T-helper 2 cell treated with Interferon-gamma antibody and Interleukin-4, amounts not matched to agents 5 μg/mL and 100 μg/mL, for 36 hours (primary cell): ENCODE measurements around the gene KCND2.

Experiments used
- DNase-seq: peaks from one replicate; pipeline ENCODE4 v3.0.0; 2021; ENCODE audit warnings: low spot score
- H3K27ac Mint-ChIP-seq: one replicate; pipeline ENCODE4 v1.8.0; 2021; ENCODE audit warnings: mild to moderate bottlenecking, mixed read lengths
- H3K27me3 Mint-ChIP-seq: one replicate; pipeline ENCODE4 v1.8.0; 2021; ENCODE audit warnings: low read depth, mixed read lengths
- H3K36me3 Mint-ChIP-seq: one replicate; pipeline ENCODE4 v1.8.0; 2021; ENCODE audit warnings: low read depth, mixed read lengths
- H3K4me1 Mint-ChIP-seq: one replicate; pipeline ENCODE4 v1.8.0; 2021; ENCODE audit warnings: low read depth, mixed read lengths
- H3K4me3 Mint-ChIP-seq: one replicate; pipeline ENCODE4 v1.8.0; 2022; ENCODE audit warnings: mild to moderate bottlenecking, moderate library complexity, mixed read lengths
- H3K9me3 Mint-ChIP-seq: one replicate; pipeline ENCODE4 v1.8.0; 2021; ENCODE audit warnings: mixed read lengths

Gene KCND2

GRCh38 chr7:120460949-120461348, 188.0 kb downstream of the KCND2 start:
- H3K27ac Mint-ChIP-seq = no peak overlapping the region
- H3K9me3 Mint-ChIP-seq = peaks cover 6% of the 10 kb centered on the region
- no peak overlapping the region for H3K4me3 Mint-ChIP-seq
- no peaks in the 10 kb centered on the region for H3K36me3 Mint-ChIP-seq
- no peaks in the 10 kb centered on the region for H3K27me3 Mint-ChIP-seq
- H3K4me1 Mint-ChIP-seq = no peaks in the 10 kb centered on the region
- DNase-seq = no peak

GRCh38 chr7:120462991-120463390, 190.0 kb downstream of the KCND2 start:
- H3K27me3 Mint-ChIP-seq = no peaks in the 10 kb centered on the region
- no peaks in the 10 kb centered on the region for H3K9me3 Mint-ChIP-seq
- DNase-seq = no peak
- H3K4me1 Mint-ChIP-seq = no peaks in the 10 kb centered on the region
- H3K27ac Mint-ChIP-seq = no peak overlapping the region
- H3K36me3 Mint-ChIP-seq = no peaks in the 10 kb centered on the region
- no peak overlapping the region for H3K4me3 Mint-ChIP-seq

DNA sequence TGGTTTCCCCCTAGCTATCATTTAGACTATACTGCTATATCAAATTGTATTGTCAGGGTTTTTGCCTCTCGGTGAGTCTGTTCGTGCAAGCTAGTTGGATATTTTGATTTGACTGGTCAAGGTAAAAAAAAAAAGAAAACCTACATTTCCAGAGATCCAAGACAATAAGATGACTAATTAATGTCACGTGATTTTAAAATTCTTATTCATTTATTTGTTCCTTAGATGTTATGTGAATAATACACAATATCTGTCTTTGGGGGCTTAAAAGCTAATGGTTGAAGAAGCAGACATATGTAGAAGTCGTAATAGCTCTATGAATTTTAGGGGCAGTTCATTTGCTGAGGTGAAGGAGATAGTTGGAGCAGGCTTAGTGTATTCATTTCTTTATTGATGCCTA, 191.1 kb downstream of the KCND2 start:
- Mint-ChIP-seq H3K4me1 (no peaks in the 10 kb centered on the region), H3K36me3 (no peaks in the 10 kb centered on the region), H3K9me3 (no peaks in the 10 kb centered on the region), H3K27me3 (no peaks in the 10 kb centered on the region), H3K4me3 (no peak overlapping the region), H3K27ac (no peak overlapping the region)
- no peak for DNase-seq

GRCh38 chr7:120467676-120468075, 194.7 kb downstream of the KCND2 start:
- no peak overlapping the region for H3K27ac Mint-ChIP-seq
- H3K4me3 Mint-ChIP-seq = no peak overlapping the region
- DNase-seq = no peak
- no peaks in the 10 kb centered on the region for H3K9me3 Mint-ChIP-seq
- H3K36me3 Mint-ChIP-seq = no peaks in the 10 kb centered on the region
- no peaks in the 10 kb centered on the region for H3K27me3 Mint-ChIP-seq
- no peaks in the 10 kb centered on the region for H3K4me1 Mint-ChIP-seq

DNA sequence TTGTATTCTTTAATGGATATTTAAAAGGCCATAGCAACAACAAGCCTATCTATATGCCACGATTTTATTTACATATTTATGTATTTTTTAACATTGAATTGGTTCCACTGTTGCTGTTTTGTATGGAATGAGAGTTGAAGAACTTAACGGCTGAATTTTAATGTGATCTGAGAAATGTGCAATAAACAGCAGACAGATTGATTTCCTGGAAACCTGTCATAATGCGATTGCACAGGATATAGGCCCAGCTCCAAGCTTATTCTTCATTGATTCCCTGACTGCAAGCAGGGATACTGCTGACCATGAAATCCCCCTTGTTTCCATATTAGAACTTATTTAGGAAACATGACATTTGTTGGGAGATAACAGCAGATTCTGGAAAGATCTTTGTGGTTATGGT, 195.6 kb downstream of the KCND2 start:
- Mint-ChIP-seq H3K4me1 (no peaks in the 10 kb centered on the region), H3K4me3 (no peak overlapping the region), H3K27ac (no peak overlapping the region), H3K36me3 (no peaks in the 10 kb centered on the region), H3K9me3 (no peaks in the 10 kb centered on the region), H3K27me3 (no peaks in the 10 kb centered on the region)
- no peak for DNase-seq

- Mint-ChIP-seq H3K27me3 (no peaks in the 10 kb centered on the region), H3K4me3 (no peak overlapping the region), H3K27ac (no peak overlapping the region)
Observed at GRCh38 chr7:120472892-120473291, 199.9 kb downstream of the KCND2 start.

GRCh38 chr7:120473352-120473751, 200.4 kb downstream of the KCND2 start:
- no peaks in the 10 kb centered on the region for H3K36me3 Mint-ChIP-seq
- H3K4me3 Mint-ChIP-seq = no peak overlapping the region
- H3K27me3 Mint-ChIP-seq = no peaks in the 10 kb centered on the region
- H3K4me1 Mint-ChIP-seq = no peaks in the 10 kb centered on the region
- no peak overlapping the region for H3K27ac Mint-ChIP-seq
- no peaks in the 10 kb centered on the region for H3K9me3 Mint-ChIP-seq
- no peak for DNase-seq

More at GRCh38 chr7:120472892-120473291, 199.9 kb downstream of the KCND2 start:
- DNase-seq = no peak
- H3K9me3 Mint-ChIP-seq = no peaks in the 10 kb centered on the region
- H3K36me3 Mint-ChIP-seq = no peaks in the 10 kb centered on the region
- H3K4me1 Mint-ChIP-seq = no peaks in the 10 kb centered on the region

- no peaks in the 10 kb centered on the region for H3K36me3 Mint-ChIP-seq
Observed at GRCh38 chr7:120475994-120476393, 203.0 kb downstream of the KCND2 start.

DNA sequence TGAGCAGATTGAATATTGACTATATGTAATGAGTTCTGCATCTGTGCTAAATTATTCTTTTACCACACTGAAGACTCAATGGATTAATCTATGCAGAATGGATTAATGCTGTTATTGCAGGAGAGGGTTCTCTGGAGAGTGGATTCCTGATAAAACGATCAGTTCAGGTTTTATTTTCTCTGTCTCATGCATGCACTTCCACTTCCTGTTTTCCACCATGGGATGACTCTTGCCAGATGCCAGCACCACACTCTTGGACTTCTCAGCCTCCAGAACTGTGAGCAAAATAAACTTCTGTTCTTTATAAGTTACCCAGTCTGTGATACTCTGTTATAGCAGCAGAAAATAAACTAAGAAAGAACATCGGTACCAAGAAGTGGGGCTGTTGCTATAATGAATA, 207.5 kb downstream of the KCND2 start:
- DNase-seq = no peak
- Mint-ChIP-seq H3K36me3 (no peaks in the 10 kb centered on the region), H3K9me3 (no peaks in the 10 kb centered on the region), H3K27ac (no peak overlapping the region), H3K27me3 (no peaks in the 10 kb centered on the region), H3K4me1 (no peaks in the 10 kb centered on the region), H3K4me3 (no peak overlapping the region)

More at GRCh38 chr7:120475994-120476393, 203.0 kb downstream of the KCND2 start:
- no peak overlapping the region for H3K27ac Mint-ChIP-seq
- no peak for DNase-seq
- H3K27me3 Mint-ChIP-seq = no peaks in the 10 kb centered on the region
- H3K4me1 Mint-ChIP-seq = no peaks in the 10 kb centered on the region
- H3K4me3 Mint-ChIP-seq = no peak overlapping the region
- no peaks in the 10 kb centered on the region for H3K9me3 Mint-ChIP-seq

GRCh38 chr7:120480930-120481329, 208.0 kb downstream of the KCND2 start:
- H3K4me1 Mint-ChIP-seq = no peaks in the 10 kb centered on the region
- H3K36me3 Mint-ChIP-seq = no peaks in the 10 kb centered on the region
- no peaks in the 10 kb centered on the region for H3K9me3 Mint-ChIP-seq
- no peak for DNase-seq
- H3K4me3 Mint-ChIP-seq = no peak overlapping the region
- H3K27ac Mint-ChIP-seq = no peak overlapping the region
- H3K27me3 Mint-ChIP-seq = no peaks in the 10 kb centered on the region

DNA sequence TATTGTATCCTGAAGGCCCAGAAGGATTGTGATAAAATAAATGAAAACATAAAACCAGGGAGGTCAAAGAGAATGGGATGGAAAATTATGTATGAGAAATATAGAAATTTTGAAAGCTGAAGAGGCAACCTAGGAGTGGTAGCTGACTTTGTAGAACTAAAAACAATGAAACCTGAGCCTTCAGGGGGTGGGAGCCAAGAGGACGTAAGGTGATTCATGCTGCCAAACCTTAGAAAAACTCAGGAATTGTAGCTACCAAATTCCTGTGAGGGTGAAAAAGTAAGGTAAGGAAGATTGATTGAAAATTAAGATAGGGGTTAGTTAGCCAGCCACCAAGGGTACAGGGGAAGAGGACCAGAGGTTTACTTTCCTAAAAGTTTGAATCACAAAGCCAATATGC, 213.2 kb downstream of the KCND2 start:
- Mint-ChIP-seq H3K27me3 (no peaks in the 10 kb centered on the region), H3K27ac (no peak overlapping the region), H3K4me3 (no peak overlapping the region), H3K4me1 (no peaks in the 10 kb centered on the region), H3K36me3 (no peaks in the 10 kb centered on the region), H3K9me3 (no peaks in the 10 kb centered on the region)
- DNase-seq = no peak

DNA sequence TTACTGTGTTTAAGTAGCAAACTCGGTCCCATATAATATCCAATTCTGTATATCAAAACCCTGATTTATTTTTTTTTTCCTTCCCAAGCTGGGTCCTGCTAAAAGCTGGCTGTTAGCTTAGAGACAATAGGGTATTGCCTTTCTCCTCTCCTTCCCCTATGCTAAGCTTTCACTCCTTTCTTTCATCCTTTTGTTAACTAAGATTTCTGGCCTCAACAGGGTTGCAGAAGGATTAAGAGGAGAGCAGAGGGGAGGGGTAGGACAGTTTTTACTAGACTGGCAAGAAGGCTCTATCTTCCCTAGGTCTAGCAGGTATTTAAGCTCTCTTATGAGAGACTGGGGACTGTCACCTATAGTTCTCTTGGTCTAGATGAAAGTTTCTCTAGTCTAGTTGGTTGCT, 229.2 kb downstream of the KCND2 start:
- no peak for DNase-seq
- no peak overlapping the region for H3K4me3 Mint-ChIP-seq
- H3K9me3 Mint-ChIP-seq = no peaks in the 10 kb centered on the region
- no peaks in the 10 kb centered on the region for H3K4me1 Mint-ChIP-seq
- no peak overlapping the region for H3K27ac Mint-ChIP-seq
- H3K36me3 Mint-ChIP-seq = no peaks in the 10 kb centered on the region
- no peaks in the 10 kb centered on the region for H3K27me3 Mint-ChIP-seq

DNA sequence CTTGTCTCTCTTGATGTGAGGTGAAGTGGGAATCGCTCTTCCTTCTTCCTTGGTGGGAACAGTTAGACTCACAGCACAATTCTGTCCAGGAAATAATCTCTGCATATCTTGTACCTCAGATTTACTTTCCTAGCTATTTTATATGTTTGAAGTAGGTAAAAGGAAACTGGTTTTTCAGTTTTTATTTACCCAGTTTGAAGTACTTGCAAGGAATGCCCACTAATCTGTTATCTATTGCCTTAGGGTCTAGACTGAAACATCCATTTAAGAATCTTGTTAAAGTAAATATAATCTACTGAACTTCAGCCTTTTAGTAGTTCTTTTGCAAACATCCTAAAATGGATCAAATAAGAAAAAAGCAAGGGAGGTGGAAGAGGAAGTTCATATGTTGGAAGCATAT, 229.8 kb downstream of the KCND2 start:
- Mint-ChIP-seq H3K27me3 (no peaks in the 10 kb centered on the region), H3K9me3 (no peaks in the 10 kb centered on the region), H3K4me1 (no peaks in the 10 kb centered on the region), H3K4me3 (no peak overlapping the region), H3K27ac (no peak overlapping the region), H3K36me3 (no peaks in the 10 kb centered on the region)
- no peak for DNase-seq

DNA sequence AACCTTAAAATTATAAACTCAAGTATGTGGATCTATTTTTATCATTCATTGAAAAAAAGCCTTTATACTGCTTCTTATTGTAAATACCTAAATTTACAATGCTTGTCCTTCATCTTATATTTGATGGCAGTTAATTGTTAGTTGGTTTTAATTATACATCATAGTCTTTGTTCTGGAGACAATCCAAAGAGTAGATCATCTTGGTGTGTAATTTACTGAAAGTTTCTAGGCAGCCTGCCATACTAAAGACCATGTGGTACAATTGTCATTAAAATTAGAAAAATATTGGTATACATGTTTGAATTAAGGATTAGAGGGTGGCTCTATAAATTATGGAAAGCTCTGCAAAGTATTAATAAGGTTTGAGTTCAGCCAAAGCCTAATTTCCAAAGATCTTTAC, 231.4 kb downstream of the KCND2 start:
- Mint-ChIP-seq H3K4me3 (no peak overlapping the region), H3K9me3 (no peaks in the 10 kb centered on the region), H3K27me3 (no peaks in the 10 kb centered on the region), H3K4me1 (no peaks in the 10 kb centered on the region), H3K36me3 (no peaks in the 10 kb centered on the region), H3K27ac (no peak overlapping the region)
- DNase-seq = no peak

DNA sequence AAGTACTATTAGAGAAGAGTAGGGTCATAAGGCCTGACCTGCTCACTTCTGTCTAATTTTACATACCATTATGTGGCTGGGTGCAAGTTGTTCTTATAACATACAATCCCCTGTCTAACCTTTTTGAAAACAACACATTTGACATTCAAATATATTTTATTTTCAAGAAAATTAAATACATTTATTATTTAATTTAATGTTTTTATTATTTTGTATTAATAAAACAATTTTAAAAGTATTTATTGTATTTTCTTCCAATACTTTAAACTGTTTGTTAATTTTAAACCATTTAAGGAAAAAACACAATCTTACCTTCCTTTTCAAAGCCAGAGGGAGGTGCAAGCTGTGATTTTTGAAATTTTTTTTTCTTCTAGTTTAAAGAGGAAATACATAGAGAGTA, 232.8 kb downstream of the KCND2 start:
- Mint-ChIP-seq H3K4me1 (no peaks in the 10 kb centered on the region), H3K27me3 (no peaks in the 10 kb centered on the region), H3K27ac (no peak overlapping the region), H3K9me3 (no peaks in the 10 kb centered on the region), H3K4me3 (no peak overlapping the region), H3K36me3 (no peaks in the 10 kb centered on the region)
- DNase-seq = no peak
